NCI-H1092 treated with DMSO at 0.1 percent for 48 hours (cell line): ENCODE measurements around the gene ZNF146.
"Not testable (repeated sequence)": the region's sequence is repeated elsewhere in the genome, so short reads cannot be mapped to it uniquely, and the experiment has no call there.

Source experiments
- DNase-seq: peaks from one replicate; lab custom pipeline; 2025; lab: John Stamatoyannopoulos, UW

Gene ZNF146

DNA sequence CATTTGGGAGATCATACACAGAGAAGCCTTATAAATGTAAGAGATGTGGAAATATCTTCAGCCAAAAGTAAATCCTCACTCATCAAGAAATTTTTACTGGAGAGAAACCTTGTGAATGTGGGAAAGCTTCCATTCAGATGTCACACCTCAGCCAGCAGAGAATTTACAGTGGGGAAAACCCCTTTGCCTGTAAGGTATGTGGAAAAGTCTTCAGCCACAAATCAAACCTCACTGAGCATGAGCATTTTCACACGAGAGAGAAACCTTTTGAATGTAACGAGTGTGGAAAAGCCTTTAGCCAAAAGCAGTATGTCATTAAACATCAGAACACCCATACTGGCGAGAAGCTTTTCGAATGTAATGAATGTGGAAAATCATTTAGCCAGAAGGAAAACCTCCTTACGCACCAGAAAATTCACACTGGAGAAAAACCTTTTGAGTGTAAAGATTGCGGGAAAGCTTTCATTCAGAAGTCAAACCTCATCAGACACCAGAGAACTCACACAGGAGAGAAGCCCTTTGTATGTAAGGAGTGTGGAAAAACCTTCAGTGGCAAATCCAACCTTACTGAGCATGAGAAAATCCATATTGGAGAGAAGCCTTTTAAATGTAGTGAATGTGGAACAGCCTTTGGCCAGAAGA is 21.5 kb downstream of the ZNF146 start:
- no peak for DNase-seq

DNA sequence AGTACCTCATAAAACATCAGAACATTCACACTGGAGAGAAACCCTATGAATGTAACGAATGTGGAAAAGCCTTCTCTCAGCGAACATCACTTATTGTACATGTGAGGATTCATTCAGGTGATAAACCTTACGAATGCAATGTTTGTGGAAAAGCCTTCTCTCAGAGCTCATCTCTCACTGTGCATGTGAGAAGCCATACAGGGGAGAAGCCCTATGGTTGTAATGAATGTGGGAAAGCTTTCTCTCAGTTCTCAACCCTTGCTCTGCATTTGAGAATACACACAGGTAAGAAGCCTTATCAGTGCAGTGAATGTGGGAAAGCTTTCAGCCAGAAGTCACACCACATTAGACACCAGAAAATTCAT is 22.0 kb downstream of the ZNF146 start:
- DNase-seq: no peak

GRCh38 chr19:36244066-36244465 is 29.2 kb downstream of the ZNF146 start:
- no peak for DNase-seq

DNA sequence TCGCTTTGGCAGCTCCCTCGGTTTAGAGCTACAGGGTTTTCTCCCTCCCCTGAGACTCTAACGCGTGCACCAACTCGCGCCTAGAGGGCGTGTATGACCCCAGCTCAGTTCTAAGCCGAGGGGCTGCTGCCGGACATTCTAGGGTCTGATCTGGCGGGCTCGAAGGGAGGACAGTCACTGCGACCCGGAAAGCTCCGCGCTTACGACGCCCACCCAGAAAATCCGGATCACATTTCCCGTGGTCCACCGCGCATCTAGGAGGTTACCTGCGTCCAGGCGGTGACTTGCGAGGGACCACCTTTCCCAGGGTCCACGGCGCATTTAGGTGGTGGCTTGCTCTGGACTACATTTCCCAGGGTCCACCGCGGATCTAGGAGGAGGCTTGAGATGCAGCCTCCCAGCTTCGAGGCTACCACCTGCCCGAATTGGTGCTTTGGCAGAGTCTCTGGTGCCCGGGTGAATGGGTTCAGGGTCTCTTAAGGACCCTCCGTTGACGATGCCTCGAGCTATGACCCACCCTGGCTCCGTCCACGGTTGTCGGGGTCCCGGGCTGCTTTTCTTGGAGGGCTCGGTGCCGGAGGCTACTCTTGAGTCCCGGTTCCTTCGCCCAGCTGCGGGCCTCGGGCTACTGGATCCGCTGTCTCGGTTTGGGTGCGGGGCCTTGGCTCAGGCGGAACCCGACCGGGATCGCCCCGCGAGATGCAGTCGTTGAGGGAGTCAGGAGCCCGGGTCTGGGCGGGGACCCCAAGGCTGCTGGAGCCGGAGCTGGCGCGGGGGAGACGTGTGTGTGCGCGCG is 30.5 kb downstream of the ZNF146 start:
- peak; percentile 0 for DNase-seq

- no peak for DNase-seq
Measured at GRCh38 chr19:36246006-36246481, 31.1 kb downstream of the ZNF146 start.

DNA sequence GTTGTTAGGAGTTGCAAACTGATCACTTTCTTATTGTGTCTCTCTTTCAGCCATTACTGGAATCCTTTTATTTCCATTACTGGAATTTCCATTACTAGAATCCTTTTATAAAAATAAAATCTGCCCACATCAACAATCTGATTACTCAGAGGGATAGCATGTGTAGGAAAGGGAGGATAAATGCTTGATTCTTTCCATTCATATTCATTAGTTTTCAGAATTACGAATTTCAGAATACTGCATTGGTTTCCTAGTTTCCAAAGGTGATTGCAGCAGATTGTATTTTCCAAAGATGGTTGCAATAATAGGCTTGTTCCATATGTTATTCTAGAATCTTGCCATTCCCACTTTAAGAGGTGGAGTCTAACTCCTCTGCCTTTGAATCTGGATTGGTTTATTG is 37.1 kb downstream of the ZNF146 start:
- DNase-seq: no peak

- no peak for DNase-seq
Measured at GRCh38 chr19:36254848-36255247, 39.9 kb downstream of the ZNF146 start.

- DNase-seq: no peak
Measured at GRCh38 chr19:36255316-36255715, 40.4 kb downstream of the ZNF146 start.

DNA sequence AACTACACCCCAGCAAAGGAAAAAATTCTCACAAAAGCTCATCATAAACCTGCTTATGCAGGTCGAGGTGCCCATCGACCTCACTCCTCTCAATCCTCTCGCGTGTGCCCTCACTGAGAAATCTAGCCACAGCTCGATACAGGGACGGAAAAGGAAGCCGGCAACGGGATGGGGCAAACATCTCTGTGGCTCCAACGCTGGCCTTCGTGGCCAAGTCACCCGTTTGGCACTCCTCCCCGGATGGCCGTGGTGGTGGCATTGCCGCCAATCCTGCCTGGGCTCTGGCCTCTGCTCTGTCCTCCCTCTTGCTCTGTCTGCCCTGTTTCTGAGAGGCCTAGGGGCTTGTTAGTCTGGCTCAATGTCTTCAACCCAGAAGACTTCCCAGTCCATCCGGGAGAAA is 41.2 kb downstream of the ZNF146 start:
- no peak for DNase-seq

DNA sequence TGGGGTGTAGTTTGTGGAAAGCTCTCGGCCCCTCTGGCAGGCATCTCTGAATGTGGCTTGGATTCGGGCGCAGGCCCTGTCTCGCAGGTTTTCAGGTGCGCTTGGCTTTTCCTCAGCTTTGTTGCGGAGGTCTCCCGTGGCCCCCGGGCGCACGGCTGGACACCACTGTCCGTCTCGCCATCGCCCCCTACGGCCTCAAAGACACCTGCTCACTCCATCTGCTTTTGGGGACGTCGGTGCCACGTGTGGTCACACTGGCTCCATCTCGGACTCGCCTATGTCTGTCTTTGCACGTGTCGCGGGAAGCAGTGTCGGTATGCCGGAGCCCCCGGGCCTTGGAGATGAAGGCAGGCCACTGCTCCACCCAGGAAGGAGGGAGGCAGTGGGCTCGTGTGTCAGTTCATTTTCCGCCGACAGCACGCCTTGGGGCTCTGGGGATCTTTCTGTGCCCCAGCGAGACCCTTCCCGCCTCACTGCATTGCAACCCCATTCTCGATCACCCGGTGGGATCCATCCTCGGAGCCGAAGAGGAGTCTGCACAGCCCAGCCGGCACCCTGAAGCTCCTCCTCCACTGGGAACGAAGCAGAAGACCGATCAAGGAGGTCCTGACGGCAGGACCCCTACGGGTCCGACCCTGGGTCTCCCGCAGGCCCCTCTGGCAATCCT is 42.1 kb downstream of the ZNF146 start:
- no peak for DNase-seq

DNA sequence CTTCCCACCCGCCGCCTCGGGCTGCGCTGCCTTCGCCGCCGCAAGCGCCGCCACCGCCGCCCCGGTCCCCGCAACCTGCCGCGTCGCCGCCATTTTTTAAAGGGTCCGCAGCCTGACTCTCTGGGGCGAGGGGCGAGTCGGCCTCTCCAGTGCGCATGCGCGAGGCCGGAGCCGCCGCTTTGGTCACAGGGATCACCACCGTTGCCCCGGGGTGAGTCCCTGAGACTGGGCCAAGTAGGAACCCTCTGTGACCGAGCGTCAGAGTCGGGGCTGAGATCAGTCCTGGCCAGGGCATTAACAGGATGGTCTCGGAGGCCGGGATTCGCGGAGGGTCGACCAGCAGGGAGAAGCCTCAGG is 42.6 kb downstream of the ZNF146 start:
- peak; percentile 16 for DNase-seq

GRCh38 chr19:36258028-36258875 is 43.3 kb downstream of the ZNF146 start:
- no peak for DNase-seq

DNA sequence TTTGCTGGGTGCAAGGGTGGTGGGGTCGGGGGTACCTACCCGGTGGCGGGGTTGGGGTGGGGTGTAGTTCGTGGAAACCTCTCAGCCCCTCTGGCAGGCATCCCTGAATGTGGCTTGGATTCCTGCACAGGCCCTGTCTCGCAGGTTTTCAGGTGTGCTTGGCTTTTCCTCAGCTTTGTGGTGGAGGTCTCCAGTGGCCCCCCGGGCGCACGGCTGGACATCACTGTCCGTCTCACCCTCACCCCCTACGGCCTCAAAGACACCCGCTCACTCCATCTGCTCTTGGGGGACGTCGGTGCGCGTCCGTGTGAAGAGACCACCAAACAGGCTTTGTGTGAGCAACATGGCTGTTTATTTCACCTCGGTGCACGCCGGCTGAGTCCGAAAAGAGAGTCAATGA is 44.3 kb downstream of the ZNF146 start:
- no peak for DNase-seq

- no peak for DNase-seq
Measured at GRCh38 chr19:36265064-36265463, 50.2 kb downstream of the ZNF146 start.

DNA sequence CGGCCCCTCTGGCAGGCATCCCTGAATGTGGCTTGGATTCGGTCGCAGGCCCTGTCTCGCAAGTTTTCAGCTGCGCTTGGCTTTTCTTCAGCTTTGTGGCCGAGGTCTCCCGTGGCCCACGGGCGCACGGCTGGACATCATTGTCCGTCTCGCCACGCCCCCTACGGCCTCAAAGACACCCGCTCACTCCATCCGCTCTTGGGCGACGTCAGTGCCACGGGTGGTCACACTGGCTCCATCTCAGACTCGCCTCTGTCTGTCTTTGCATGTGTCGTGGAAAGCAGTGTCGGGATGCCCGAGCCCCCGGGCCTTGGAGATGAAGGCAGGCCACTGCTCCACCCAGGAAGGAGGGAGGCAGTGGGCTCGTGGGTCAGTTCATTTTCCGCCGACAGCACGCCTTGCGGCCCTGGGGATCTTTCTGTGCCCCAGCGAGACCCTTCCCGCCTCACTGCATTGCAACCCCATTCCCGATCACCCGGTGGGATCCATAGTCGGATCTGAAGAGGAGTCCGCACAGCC is 51.0 kb downstream of the ZNF146 start:
- DNase-seq: no peak

- no peak for DNase-seq
Measured at GRCh38 chr19:36266375-36266961, 51.6 kb downstream of the ZNF146 start.

DNA sequence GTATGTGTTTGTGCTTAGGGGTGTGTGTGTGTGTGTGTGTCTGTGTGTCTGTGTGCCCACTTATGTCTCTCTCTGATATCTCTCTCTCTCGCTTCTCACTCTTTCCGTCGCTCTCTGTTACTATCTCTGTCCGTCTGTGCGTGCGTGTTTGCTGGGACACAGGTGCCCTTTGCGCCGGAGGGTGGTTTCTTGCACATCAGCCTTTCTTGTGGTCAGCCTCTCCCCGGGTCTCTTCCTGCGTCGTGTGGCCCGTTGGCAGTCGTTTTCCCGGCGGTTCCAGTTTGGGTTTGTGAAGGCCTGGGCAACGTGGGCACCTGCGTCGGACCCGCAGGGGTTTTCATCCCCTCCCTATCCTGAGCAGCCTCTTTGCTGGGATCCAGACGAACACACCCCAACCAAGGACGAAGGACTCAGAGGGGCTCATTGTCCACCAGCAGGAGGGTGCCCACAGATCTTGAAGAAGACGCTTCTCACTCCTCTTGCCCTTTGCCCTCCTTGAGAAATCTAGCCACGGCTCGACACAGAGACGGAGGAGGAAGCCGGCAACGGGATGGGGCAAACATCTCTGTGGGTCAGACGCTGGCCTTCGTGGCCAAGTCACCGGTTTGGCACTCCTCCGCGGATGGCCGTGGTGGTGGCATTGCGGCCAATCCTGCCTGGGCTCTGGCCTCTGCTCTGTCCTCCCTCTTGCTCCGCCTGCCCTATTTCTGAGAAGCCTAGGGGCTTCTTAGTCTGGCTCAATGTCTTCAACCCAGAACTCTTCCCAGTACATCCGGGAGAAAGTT is 52.3 kb downstream of the ZNF146 start:
- no peak for DNase-seq

GRCh38 chr19:36268081-36268480 is 53.2 kb downstream of the ZNF146 start:
- DNase-seq: not testable (repeated sequence)

DNA sequence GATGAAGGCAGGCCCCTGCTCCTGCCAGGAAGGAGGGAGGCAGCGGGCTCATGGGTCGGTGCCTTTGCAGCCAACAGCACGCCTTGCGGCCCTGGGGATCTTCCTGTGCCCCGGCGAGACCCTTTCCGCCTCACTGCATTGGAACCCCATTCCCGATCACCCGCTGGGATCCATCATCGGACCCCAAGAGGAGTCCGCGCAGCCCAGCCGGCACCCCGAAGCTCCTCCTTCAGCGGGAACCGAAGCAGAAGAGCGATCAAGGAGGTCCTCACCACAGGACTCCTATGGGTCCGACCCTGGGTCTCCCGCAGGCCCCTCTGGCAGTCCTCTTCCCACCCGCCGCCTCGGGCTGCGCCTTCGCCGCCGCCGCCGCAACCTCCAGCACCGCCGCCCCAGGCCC is 53.7 kb downstream of the ZNF146 start:
- not testable (repeated sequence) for DNase-seq

DNA sequence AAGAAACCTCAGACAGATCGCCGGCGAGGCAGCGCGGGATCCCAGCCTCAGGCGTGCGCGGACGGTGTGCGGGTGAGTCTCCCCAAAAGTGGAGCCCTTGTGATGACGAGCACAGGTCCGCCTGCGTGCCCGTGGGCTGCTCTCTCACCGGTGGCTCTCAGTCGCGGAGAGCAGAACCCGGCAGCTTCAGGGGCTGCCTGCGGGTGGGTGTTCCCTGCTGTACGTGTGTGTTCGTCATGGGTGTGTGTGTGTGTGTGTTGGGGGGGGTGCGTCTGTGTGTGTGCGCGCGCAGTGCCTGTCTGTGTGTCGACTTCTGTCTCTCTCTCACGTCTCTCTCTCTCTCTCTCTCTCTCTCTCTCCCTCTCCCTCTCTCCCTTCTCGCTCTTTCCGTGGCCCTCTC is 54.4 kb downstream of the ZNF146 start:
- DNase-seq: not testable (repeated sequence)
